Stimulated activated CD8-positive, alpha-beta memory T cell treated with anti-CD3 and anti-CD28 coated beads, Interleukin-4, amount 100 ng/mL, for 4 hours (primary cell): ENCODE data around the gene ZNF683.
"Not testable (repeated sequence)": the region's sequence is repeated elsewhere in the genome, so short reads cannot be mapped to it uniquely, and the experiment has no call there.

Source experiments
- DNase-seq, 2 donors: peaks; one replicate each; pipeline ENCODE4 v3.0.0-alpha.2; 2020; ENCODE audit warnings: low read depth in 2 of 2, low spot score in 1 of 2

Gene ZNF683

DNA sequence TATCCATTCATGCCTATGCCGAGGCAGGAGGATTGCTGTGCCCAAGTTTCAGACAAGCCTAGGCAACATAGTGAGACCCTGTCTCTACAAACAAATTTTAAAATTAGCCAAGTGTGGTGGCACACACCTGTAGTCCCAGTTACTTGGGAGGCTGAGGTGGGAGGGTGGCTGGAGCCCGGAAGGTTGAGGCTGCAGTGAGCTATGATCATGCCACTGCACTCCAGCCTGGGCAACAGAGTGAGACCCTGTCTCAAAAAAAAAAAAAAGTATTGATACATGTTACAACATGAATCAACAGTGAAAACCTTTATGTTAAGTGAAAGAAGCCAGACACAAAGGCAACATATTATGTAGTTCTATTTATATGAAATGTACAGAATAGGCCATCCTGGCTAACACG lies 12.5 kb upstream of the ZNF683 start:
- not testable (repeated sequence) for DNase-seq

DNA sequence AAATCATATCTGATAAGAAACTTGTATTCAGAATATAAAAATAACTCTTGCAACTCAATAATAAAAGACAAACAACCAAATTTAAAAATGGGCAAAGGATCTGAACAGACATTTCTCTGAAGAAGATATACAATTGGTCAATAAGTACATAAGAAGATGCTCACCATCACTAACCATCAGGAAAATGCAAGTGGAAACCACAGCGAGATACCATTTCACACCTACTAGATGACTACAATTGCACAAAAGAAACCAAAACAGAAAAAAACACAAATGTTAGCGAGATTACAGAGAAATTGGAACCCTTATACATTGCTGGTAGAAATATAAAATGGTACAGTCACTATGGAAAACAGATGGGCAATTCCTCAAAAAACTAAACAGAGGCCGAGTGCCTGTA lies 11.5 kb upstream of the ZNF683 start:
- DNase-seq = no peak

DNA sequence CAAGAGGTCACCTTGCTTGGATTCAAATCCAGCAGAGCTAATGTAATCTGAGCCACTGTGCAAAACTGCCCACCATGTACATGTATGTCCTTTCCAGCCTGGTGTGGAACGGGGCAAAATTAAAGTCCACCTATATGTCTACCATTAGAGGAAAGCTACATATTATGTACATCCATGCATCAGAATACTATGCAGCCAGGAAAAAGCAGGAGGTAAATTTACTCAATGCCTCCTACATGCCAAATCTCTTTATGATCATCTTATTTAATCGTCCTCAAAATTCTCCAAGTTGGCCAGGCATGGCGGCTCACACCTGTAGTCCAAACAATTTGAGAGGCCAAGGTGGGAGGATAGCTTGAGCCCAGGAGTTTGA lies 6.3 kb upstream of the ZNF683 start:
- no peak for DNase-seq

DNA sequence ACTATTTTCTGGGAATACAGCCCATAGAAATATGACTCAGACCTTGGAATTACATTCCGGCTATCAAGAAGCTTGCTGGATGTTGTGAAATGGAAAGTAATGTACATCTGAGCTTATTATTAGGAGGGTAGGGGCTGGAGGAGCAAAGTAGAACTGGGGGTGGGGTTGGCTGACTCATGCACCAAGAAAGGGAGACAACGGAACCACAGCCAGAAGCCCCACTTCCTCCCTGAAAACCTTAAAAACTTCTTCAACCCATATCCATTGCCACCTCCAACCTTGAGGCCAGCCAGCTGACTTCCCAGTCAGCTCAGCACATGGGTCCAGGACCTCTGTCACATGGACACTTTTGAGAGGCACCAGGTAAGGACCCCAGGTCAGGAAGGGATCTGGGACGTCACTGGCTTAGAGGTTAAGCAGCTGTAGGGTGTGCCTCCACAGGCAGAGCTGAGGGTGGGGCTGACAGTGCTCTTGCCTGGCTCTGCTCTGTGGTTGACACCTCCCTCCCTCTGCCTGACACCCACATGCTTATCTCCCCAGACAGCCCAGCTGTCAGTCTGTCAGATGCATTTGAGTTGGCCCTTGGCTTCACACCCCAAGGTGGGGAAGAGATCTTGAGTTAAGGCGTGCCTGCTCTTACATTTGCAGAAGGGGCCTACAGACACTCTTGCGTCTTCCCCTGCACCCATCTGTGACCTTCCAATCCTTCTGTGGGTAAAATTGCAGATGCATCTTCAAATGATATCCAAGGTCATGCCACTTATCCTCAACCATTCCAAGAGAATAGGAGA lies 5.7 kb upstream of the ZNF683 start:
- DNase-seq = peak; percentile 54 to 78

DNA sequence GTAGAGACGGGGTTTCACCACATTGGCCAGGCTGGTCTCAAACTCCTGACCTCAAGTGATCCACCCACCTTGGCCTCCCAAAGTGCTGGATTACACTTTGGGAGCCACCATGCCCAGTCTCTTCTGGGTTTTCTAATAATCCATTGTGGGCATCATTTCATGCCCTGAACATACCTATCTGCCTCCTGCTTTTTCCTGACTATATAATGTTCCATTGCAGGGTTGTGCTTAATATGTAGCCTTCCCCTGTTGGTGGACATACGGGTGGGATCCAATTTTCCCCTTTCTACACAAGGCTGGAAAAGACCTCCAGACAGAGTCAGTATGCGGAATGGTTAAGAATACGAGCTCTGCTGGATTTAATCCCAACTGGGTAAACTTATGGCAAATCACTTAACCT lies 3.5 kb upstream of the ZNF683 start:
- DNase-seq = no peak

DNA sequence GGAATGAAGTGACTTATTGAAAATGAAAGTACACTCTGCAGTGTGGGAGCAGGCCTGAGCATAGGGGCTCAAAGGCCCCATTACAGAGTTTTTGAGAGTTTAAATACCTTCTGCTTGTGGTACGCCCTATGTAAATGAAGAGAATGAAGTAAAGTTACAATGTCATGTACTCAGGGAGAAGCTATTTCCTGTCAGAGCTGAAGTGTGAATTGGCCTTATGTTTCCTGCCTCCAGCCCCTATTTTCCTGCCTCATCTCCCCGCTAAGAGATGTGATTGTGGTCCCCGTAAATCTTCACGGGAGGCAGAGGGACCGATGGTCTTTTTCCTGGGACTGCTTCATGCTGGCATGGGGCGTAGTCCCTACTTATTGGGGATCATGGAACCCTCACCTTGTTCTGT lies 2.5 kb upstream of the ZNF683 start:
- DNase-seq = no peak

DNA sequence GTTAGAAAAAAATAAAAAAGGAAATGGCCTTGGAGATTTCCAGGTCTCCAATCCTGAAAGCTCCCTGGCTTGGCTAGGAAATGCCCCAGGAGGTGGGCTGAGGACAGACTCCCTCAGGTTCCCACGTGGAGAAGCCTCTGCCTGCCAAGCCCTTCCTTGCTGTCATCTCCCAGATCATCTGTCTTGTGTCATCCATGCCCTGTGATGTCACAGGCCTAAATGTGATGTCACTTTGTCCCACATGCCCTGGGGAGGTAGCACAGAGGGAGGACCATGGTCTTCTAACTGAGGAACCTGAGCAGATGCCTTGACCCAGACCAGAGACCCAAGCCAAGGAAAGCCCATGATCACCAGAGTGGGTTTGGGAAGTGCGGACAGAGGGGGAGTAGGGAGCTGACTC lies 1.8 kb upstream of the ZNF683 start:
- not testable (repeated sequence) for DNase-seq

DNA sequence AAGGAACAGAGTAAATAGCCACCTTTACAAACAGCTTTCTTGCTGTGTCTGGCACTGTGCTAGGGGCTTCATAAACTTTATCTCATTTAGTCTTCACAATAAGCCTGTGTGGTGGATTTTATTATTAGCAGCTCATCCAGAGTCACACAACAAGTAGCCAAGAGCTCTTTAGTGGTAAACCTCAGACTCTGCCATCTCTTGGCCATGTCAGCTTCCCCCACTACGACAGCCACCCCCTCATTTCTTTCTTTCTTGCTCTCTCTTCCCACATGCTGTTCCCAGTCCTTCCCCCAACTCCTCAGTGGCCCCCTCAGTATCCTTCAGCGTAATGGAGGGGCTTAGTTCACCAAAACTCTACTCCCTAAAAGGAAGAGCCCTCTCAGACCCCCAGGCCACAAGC lies 1.2 kb upstream of the ZNF683 start:
- no peak for DNase-seq

DNA sequence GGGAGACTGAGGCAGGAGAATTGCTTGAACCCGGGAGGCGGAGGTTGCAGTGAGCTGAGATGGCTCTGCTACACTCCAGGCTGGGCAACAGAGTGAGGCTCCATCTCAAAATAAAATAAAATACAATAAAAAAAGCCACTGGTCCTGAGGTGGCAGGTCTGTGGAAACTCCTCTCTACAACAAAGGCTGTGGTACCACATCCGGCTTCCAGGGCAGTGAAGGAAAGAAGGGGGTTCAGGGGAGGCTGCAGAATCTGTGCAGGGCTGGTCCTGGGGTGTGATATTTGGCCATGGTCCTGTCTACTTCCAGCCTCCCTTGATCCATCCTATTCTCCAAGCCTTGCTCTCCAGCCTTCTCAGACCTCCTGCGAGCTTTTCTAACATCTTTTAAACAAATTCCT lies 731 bp upstream of the ZNF683 start:
- no peak for DNase-seq

DNA sequence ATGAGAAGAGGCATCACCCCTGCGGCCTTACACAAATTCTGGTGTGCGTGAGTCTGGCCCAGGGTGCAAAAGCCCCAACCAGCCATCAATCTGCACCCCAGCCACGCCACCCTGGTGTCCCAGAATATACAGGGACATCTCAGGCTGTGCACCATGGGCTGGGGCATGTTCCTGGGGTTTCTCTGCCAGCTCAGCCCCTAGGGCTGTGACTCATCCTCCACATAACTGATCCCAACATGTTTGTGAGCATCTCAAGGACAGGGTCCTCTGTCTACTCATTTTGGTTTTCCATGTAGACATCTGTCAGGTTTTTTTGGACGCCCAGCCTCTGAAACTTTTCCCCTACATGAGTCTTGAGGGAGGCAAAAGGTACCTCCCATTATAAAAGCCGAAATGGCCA lies 511 bp downstream of the ZNF683 start:
- no peak for DNase-seq

DNA sequence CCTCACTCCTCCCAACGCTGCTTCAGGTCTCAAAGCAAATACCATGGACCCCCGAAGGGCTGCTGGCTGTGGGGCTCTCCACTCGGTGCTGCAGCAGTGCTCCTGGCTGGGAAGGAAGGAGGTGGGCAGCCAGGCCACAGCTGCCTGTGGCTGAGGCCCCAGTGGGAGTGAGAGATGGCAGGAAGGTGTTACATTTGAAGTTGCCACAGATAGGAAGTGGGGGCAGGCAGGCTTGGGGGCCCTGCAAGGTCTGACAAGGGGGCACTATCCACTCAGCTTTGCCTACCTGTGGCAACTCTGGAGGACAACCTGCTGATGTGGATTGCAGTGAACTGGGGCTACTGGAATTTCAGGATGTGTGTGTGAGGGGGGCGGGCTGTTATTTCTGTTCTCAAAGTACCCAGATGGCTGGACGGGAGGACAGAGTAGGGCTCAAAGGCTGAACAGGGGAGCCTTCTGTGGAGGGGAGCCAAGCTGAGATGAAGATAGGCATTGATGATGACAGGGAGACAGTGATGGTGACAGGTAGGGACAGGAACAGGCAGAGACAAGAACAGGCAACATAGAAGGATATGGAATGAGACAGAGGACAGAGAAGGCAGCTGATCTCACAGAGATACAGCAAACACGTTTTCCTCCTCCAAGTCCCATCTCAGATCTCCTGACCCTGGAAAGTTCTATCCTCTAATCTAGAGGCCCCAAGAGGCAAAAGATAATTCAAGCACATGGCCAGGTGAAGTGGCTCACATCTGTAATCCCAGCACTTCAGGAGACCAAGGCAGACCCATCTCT lies 1.8 kb downstream of the ZNF683 start:
- no peak for DNase-seq

DNA sequence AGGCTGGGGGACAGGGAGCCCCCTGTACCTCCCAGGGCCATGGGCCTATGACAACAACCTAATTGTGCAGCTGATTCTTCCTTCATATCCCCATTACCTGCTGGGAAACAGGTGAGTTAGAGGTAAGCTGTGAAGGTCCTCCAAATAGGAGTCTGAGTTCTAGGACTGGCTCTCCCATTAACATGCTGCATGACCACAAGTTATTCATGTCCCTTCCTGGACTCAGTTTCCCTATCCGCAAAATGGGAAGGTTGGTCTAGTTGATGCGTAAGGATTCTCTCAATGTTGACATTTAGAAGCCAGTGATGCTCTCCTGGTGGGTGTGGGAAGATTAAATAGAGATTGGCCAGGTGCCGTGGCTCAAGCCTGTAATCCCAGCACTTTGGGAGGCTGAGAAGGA lies 4.1 kb downstream of the ZNF683 start:
- no peak for DNase-seq

DNA sequence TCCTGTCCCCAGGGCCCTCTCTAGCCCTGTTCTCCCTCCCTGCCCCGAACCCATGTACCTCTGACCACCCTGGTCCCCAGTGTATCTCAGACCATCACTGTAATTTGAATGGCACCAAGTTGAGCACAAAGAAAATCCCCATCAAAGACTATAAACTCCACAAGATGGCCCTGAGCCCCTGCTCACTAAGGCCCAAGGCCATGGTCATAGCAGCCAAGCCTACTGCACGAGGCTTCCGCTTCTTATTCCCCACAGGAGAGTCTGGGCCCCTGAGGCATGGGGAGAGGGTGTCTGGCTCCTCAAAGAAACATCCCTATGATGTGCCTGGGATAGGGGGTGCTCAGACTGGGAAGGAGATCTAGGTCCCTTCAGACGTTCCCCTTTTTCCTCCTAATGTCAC lies 4.5 kb downstream of the ZNF683 start:
- no peak for DNase-seq

DNA sequence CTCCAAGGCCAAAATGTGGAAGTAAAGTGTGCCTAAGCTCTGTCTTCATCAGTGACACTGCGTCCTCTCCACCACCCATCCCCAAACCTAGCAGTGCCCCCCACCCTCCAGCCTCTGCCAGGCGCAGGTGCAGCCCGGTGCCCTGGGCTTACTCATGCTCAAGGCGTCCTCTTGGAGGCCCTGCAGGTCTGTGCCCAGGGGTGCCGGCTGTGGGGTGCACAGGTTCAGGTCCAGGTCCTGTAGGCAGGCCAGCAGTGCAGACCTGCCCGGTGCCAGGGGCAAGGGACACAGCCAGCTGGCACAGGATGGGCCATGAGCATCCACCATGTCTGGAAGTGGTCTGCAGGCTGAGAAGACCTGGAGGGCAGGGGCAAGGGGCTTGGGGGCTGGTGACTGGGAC lies 5.1 kb downstream of the ZNF683 start:
- DNase-seq = no peak

DNA sequence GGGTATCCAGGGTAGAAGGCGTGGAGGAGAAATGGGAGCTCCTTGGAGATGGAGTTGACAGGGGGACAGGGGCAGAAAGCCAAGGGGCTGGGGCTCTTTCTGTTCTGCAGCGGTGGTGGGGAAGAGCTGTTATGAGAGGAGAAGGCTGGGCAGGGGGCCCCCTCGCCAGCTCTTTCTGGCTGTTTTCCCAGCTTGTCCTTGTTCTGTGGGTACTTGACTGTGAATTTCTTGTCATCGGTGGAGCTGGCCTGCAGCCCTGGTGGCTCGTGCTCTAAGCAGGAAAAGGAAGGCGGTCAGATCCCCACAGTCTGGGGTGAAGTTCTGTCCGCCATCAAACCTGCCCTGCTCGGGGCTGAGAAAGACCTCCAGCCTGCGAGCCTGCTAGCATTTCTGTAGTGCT lies 7.6 kb downstream of the ZNF683 start:
- no peak for DNase-seq

DNA sequence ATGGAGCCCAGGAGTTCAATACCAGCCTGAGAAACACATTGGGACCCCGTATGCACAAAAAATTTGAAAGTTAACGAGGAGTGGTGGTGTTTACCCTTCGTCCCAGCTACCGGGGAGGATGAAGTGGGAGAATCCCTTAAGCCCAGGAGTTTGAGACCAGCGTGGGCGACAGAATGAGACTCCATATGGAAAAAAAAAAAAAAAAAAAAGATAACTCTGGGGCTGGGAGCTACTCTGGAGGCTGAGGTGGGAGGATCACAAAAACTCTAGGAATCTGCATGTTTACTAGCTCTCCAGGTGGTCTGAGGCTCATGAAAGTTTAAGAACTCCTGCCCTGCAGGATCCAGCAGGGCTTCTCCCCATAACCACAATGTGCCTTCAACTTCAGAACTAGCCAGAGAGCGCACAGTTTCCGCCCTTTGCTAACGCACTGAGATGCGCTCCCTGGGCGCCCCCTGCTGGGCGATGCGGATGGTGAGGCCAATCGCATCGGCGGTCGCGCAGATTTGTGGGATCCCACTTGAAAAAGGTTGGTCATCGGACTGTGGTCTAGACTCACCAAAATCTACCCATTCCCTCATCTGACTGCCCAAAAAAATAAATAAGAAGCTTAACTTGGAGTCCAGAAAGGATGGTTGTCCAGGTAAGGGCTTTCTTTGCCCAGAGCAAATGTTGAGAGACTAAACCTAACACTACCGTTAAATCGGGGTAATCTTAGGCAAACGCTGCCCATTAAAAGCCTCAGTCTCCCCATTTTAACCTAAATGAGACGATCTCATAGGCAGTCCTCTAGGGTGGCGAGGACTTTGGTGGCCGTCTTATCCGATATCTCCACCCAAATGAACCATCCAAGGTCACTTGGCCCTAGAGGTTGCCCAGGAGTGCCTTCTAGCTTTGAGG lies 8.8 kb downstream of the ZNF683 start:
- peak; percentile 66 to 72 for DNase-seq

DNA sequence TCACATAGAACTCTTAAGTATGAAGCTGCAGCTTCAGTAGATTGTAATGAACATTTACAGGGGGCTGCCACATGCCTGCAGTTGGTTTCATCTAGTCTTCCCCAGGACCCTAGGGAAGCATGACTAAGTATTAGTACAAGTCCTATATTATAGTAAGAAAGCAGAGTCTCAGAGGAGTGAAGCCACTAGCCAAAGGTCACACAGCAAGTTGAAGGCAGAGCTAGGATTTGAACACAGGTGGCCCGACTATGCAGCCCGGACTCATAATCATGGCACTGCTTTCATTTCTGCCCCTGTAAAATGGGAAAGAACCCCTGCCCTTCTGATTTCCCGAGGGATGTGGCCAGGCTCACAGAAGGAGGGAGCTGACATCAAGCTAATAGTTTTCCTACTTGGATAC lies 10.2 kb downstream of the ZNF683 start:
- no peak for DNase-seq

DNA sequence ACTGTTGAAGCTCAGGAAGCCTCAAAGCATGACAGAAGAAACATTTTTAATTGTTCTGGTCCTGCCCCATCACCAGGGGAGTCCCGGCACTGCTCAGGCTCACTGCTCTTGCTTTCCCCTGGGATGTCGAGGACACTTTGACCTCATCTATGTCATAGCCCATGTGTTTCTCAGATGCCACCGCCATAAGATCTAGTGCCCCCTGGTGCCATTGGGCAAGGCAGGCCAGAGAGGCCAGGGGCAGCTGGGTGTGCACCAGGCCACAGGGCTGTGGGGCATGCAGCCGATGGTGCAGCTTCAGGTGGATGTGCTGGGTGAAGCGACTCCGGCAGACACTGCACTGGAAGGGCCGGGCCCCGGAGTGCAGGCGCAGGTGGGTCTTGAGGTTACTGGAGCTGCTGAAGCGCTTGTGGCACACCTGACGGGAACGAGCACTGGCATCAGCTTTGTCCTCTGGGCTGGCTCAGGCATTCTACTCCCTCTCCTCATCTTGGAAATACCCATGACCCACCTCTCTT lies 10.9 kb downstream of the ZNF683 start:
- no peak for DNase-seq

DNA sequence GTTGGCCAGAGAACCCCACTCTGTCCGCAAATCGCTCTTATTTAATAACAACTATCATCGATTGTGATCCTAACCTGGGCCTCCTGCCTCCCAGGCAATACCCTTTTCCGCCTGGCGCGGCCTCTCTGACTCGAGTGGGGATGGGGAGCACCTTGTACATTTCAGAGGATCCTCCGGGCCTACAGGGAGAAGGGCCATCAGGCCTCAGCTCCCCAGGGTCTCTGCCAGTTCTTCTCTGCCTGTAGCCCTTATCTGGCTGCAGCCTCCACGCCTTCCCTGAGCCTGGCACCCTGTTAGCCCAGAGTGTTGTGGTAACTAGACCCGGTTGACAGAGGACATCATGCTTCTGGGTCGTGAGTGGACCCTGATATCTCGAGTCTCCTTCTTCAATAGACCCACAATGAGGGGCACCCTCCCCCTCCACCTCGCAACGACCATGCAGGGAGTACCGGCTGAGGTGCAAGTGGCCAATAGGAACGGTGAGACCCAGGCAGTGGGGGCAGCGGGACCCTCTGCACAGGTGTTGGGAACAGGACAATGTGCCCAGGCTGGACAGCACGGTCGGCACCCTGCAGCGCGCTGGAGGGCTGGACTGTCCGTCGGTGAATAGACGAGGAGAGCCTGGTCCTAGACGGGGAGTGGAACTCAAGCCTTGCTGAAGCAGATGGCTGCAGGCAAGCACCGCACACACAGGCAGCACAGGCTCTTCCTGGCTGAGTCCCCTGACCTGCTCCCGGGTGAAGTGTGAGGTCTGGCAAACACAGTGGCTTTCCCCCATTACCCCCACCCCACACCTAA lies 11.5 kb downstream of the ZNF683 start:
- no peak for DNase-seq

DNA sequence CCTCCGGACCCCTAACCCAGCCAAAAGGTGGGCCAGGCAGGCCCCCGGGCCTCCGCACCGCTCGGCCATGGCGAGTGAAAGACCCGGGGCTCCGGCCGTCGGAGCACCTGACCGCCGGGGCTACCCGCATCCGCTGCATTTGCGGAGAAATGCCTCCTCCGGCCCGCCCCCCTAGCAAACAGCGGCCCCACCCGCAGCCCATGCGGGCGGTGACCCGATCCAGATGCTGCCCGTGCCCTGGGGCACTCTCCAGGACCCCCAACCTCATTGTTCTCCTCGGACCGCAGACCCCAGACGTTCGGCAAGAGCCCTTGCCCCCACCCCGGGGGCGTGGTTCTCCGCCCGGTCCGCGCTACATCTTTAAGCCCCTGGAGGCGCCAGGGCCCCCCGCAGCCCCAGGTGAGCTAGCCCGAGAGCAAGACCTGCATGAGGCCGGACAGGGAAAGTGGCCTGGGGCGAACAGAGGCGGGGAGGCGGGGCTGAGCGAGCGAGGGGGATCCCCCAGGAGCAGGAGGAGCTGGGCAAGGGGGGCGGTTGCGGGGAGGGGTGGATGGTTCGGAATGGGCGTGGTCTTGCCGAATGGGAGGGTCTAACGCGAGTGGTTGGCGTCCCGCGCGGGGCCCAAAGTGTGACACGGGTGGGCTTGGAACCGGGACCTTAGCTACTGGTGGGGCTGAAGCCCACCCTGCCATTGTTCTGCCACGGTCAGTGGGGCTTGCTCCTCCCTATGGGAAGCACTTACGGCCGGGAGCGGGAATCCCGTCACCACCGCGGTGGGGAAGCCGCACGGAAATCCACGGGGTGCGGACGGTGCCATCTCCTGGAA lies 12.4 kb downstream of the ZNF683 start:
- DNase-seq = peak; percentile 23 to 24
